ENCODE data around the gene ARL14. TPM values are rescaled to one million over a fixed set of nuclear protein-coding genes. Genes with fewer than 3 reads are reported as not detected.

ARL14 gene
- total RNA-seq, 4 donors from 2014 or later, result not detected

GRCh38 chr3:160638184-160638583 is 38.8 kb upstream of the ARL14 start:
- 35 to 57% methylated on average over 1 to 2 of the region's 2 CpGs for WGBS, 2 donors (ENCODE audit: low coverage in 1 of 2)
- no peaks in the 10 kb centered on the region for H3K36me3 ChIP-seq
- no peak for ATAC-seq

GRCh38 chr3:160641665-160642309 is 35.2 kb upstream of the ARL14 start:
- 0 to 39% methylated on average over 1 to 2 of the region's 2 CpGs for WGBS, 2 donors (ENCODE audit: low coverage in 1 of 2)
- Histone ChIP-seq H3K9me3 (no peaks in the 10 kb centered on the region), H3K4me3 (no peak overlapping the region), H3K4me1 (peaks cover 0 to 7% (median 0%) of the 10 kb centered on the region in 3 donors), H3K27me3 (no peaks in the 10 kb centered on the region), H3K27ac (peak overlapping the region in 1 of 4 donors; percentile 37), H3K36me3 (no peaks in the 10 kb centered on the region)
- no peak for TF ChIP-seq CTCF (IDR thresholded peaks at IDR 0.05)
- TF ChIP-seq EP300 (IDR thresholded peaks at IDR 0.05), result no peak
- no peak for TF ChIP-seq POLR2AphosphoS5 (IDR thresholded peaks at IDR 0.05)
- TF ChIP-seq POLR2A (IDR thresholded peaks at IDR 0.05), result no peak
- ATAC-seq, result no peak

More at GRCh38 chr3:160638184-160638583, 38.8 kb upstream of the ARL14 start:
- Histone ChIP-seq H3K27ac (no peak overlapping the region), H3K27me3 (no peaks in the 10 kb centered on the region), H3K4me3 (no peak overlapping the region), H3K9me3 (no peaks in the 10 kb centered on the region), H3K4me1 (peaks cover 0 to 7% (median 0%) of the 10 kb centered on the region in 3 donors)
- TF ChIP-seq POLR2AphosphoS5 (IDR thresholded peaks at IDR 0.05), result no peak
- no peak for TF ChIP-seq CTCF (IDR thresholded peaks at IDR 0.05)
- TF ChIP-seq EP300 (IDR thresholded peaks at IDR 0.05), result no peak
- TF ChIP-seq POLR2A (IDR thresholded peaks at IDR 0.05), result no peak

GRCh38 chr3:160643994-160644393 is 33.0 kb upstream of the ARL14 start:
- 77 to 84% methylated on average over 3 of the region's 3 CpGs for WGBS, 2 donors (ENCODE audit: low coverage in 1 of 2)
- TF ChIP-seq EP300 (IDR thresholded peaks at IDR 0.05) (no peak), POLR2A (IDR thresholded peaks at IDR 0.05) (no peak), POLR2AphosphoS5 (IDR thresholded peaks at IDR 0.05) (no peak)
- no peaks in the 10 kb centered on the region for H3K9me3 ChIP-seq

GRCh38 chr3:160644491-160644890 is 32.5 kb upstream of the ARL14 start:
- Histone ChIP-seq H3K9me3 (no peaks in the 10 kb centered on the region), H3K27me3 (no peaks in the 10 kb centered on the region), H3K36me3 (no peaks in the 10 kb centered on the region), H3K4me3 (no peak overlapping the region), H3K4me1 (peaks cover 0 to 7% (median 0%) of the 10 kb centered on the region in 3 donors), H3K27ac (no peak overlapping the region)
- TF ChIP-seq POLR2A (IDR thresholded peaks at IDR 0.05), result no peak
- no peak for TF ChIP-seq EP300 (IDR thresholded peaks at IDR 0.05)
- TF ChIP-seq POLR2AphosphoS5 (IDR thresholded peaks at IDR 0.05), result no peak
- TF ChIP-seq CTCF (IDR thresholded peaks at IDR 0.05), result no peak
- ATAC-seq, result no peak
- 100% methylated on average over 1 of the region's 2 CpGs; no CpG with 5 or more reads in 1 of the 2 donors for WGBS, 2 donors (ENCODE audit: low coverage in 1 of 2)

More at GRCh38 chr3:160643994-160644393, 33.0 kb upstream of the ARL14 start:
- H3K27me3 ChIP-seq, result no peaks in the 10 kb centered on the region
- peaks cover 0 to 7% (median 0%) of the 10 kb centered on the region in 3 donors for H3K4me1 ChIP-seq
- H3K4me3 ChIP-seq, result no peak overlapping the region
- no peak for ATAC-seq
- no peak overlapping the region for H3K27ac ChIP-seq
- no peaks in the 10 kb centered on the region for H3K36me3 ChIP-seq

- no peak overlapping the region for H3K27ac ChIP-seq
- H3K4me3 ChIP-seq, result no peak overlapping the region
Observed at GRCh38 chr3:160648701-160649100, 28.3 kb upstream of the ARL14 start.

GRCh38 chr3:160649596-160649995 is 27.4 kb upstream of the ARL14 start:
- Histone ChIP-seq H3K4me1 (no peaks in the 10 kb centered on the region), H3K27me3 (no peaks in the 10 kb centered on the region), H3K27ac (no peak overlapping the region), H3K9me3 (no peaks in the 10 kb centered on the region), H3K4me3 (no peak overlapping the region), H3K36me3 (no peaks in the 10 kb centered on the region)
- WGBS, 2 donors (ENCODE audit: low coverage in 1 of 2), result 82 to 87% methylated on average over 3 of the region's 3 CpGs
- TF ChIP-seq POLR2AphosphoS5 (IDR thresholded peaks at IDR 0.05) (no peak), EP300 (IDR thresholded peaks at IDR 0.05) (no peak), POLR2A (IDR thresholded peaks at IDR 0.05) (no peak), CTCF (IDR thresholded peaks at IDR 0.05) (no peak)
- no peak for ATAC-seq

More at GRCh38 chr3:160648701-160649100, 28.3 kb upstream of the ARL14 start:
- H3K27me3 ChIP-seq, result no peaks in the 10 kb centered on the region
- ATAC-seq, result no peak
- H3K9me3 ChIP-seq, result no peaks in the 10 kb centered on the region
- H3K36me3 ChIP-seq, result no peaks in the 10 kb centered on the region
- no peaks in the 10 kb centered on the region for H3K4me1 ChIP-seq
- TF ChIP-seq POLR2A (IDR thresholded peaks at IDR 0.05) (no peak), EP300 (IDR thresholded peaks at IDR 0.05) (no peak)
